ENCODE data around the gene FKBP2. TPM values are rescaled to one million over a fixed set of nuclear protein-coding genes. Genes with fewer than 3 reads are reported as not detected.

Gene FKBP2
- total and polyA plus RNA-seq, 2 of the 13 experiments (the other 11 are each of a cell fraction or from before 2014, with no cell fraction given): 30.1 to 53.3 TPM

DNA sequence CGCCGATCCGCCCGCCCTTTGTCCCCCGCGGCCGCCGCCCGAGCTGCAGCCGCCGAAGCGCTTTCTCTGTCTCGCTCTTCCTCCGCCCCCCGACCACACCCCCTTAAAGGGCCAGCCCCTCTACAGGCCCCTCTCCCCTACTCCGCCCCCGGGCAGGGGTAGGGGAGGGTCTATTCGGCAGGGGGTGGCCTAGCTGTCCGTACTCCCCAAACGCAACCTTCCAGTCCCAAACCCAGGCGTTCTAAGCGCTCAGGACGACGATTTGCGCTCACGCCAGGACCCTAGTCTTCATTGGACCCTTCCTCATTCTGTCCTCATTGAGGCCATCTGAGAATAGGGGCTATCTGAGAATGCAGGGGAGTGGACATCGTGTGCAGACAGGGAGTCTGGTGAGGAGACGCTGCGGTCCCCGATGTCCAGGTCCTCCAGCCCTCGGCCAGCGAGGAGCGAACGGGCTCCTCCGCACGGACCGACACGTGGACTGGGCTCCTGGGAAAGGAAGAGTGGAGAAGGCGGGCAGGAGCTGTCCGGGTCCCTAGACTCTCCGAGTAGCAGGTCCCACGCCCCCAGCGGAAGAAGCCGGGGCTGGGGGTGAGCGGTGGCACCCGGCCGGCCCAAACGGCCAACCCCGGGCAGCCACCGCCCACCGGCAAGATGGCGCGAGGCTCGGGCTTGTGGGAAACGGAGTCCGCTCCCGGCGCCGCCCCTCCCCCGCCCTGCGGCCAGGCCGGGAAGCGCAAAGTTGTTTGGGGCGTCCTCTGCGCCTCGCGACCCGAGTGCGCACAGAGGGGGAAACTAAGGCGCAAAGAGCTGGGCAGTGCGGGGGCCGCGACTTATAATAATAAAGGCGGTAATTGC lies 6.2 kb downstream of the FKBP2 start, which contains the start of gene PPP1R14B (continued):
- TF ChIP-seq, protein P1, sequence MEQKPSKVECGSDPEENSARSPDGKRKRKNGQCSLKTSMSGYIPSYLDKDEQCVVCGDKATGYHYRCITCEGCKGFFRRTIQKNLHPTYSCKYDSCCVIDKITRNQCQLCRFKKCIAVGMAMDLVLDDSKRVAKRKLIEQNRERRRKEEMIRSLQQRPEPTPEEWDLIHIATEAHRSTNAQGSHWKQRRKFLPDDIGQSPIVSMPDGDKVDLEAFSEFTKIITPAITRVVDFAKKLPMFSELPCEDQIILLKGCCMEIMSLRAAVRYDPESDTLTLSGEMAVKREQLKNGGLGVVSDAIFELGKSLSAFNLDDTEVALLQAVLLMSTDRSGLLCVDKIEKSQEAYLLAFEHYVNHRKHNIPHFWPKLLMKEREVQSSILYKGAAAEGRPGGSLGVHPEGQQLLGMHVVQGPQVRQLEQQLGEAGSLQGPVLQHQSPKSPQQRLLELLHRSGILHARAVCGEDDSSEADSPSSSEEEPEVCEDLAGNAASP (CRISPR knock-in tag; IDR thresholded peaks at IDR 0.05; ENCODE audit: borderline replicate concordance): no peak
- TF ChIP-seq, protein P2, sequence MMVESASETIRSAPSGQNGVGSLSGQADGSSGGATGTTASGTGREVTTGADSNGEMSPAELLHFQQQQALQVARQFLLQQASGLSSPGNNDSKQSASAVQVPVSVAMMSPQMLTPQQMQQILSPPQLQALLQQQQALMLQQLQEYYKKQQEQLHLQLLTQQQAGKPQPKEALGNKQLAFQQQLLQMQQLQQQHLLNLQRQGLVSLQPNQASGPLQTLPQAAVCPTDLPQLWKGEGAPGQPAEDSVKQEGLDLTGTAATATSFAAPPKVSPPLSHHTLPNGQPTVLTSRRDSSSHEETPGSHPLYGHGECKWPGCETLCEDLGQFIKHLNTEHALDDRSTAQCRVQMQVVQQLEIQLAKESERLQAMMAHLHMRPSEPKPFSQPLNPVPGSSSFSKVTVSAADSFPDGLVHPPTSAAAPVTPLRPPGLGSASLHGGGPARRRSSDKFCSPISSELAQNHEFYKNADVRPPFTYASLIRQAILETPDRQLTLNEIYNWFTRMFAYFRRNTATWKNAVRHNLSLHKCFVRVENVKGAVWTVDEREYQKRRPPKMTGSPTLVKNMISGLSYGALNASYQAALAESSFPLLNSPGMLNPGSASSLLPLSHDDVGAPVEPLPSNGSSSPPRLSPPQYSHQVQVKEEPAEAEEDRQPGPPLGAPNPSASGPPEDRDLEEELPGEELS (CRISPR knock-in tag; IDR thresholded peaks at IDR 0.05): no peak
- TF ChIP-seq BHLHE40 (IDR thresholded peaks at IDR 0.05; ENCODE audit: low read length) (no peak), GTF3A (CRISPR knock-in tag; conservative IDR thresholded peaks at IDR 0.05) (no peak), STAT5B (CRISPR knock-in tag; IDR thresholded peaks at IDR 0.05) (no peak), HNRNPK (IDR thresholded peaks at IDR 0.05; ENCODE audit: low read depth, low read length, poor library complexity, severe bottlenecking) (peak; percentile 24), KLF16 (CRISPR knock-in tag; IDR thresholded peaks at IDR 0.05) (peak in 1 of 2 experiments; percentile 54; a peak in 2 of 4 replicates), ZNF205 (CRISPR knock-in tag; IDR thresholded peaks at IDR 0.05) (no peak), SKI (IDR thresholded peaks at IDR 0.05; ENCODE audit: partially characterized antibody) (no peak), CAMTA2 (CRISPR knock-in tag; IDR thresholded peaks at IDR 0.05; ENCODE audit: borderline replicate concordance) (no peak), TAF15 (IDR thresholded peaks at IDR 0.05; ENCODE audit: low read depth, low read length, poor library complexity, severe bottlenecking) (no peak), FOXA3 (CRISPR knock-in tag; IDR thresholded peaks at IDR 0.05) (no peak), GATAD2A (CRISPR knock-in tag; IDR thresholded peaks at IDR 0.05) (peak; percentile 17; the same call in 1 of the 2 replicates), HDAC1 (CRISPR knock-in tag; IDR thresholded peaks at IDR 0.05) (peak; percentile 56; the same call in 1 of the 2 replicates), U2AF2 (IDR thresholded peaks at IDR 0.05; ENCODE audit: low read depth, low read length) (no peak), SSRP1 (CRISPR knock-in tag; IDR thresholded peaks at IDR 0.05) (peak; percentile 85; the same call in 1 of the 2 replicates), KMT2A (CRISPR knock-in tag; IDR thresholded peaks at IDR 0.05) (no peak), AGO2 (optimal IDR thresholded peaks at IDR 0.05; ENCODE audit: low read depth, low read length) (peak; percentile 77), ZNF879 (CRISPR knock-in tag; IDR thresholded peaks at IDR 0.05) (no peak), ZNF382 (CRISPR knock-in tag; IDR thresholded peaks at IDR 0.05; ENCODE audit: borderline replicate concordance) (no peak)
- TF ChIP-seq, protein P3, sequence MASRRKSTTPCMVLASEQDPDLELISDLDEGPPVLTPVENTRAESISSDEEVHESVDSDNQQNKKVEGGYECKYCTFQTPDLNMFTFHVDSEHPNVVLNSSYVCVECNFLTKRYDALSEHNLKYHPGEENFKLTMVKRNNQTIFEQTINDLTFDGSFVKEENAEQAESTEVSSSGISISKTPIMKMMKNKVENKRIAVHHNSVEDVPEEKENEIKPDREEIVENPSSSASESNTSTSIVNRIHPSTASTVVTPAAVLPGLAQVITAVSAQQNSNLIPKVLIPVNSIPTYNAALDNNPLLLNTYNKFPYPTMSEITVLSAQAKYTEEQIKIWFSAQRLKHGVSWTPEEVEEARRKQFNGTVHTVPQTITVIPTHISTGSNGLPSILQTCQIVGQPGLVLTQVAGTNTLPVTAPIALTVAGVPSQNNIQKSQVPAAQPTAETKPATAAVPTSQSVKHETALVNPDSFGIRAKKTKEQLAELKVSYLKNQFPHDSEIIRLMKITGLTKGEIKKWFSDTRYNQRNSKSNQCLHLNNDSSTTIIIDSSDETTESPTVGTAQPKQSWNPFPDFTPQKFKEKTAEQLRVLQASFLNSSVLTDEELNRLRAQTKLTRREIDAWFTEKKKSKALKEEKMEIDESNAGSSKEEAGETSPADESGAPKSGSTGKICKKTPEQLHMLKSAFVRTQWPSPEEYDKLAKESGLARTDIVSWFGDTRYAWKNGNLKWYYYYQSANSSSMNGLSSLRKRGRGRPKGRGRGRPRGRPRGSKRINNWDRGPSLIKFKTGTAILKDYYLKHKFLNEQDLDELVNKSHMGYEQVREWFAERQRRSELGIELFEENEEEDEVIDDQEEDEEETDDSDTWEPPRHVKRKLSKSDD (CRISPR knock-in tag; IDR thresholded peaks at IDR 0.05; ENCODE audit: low read depth): no peak
- TF ChIP-seq, protein P4, sequence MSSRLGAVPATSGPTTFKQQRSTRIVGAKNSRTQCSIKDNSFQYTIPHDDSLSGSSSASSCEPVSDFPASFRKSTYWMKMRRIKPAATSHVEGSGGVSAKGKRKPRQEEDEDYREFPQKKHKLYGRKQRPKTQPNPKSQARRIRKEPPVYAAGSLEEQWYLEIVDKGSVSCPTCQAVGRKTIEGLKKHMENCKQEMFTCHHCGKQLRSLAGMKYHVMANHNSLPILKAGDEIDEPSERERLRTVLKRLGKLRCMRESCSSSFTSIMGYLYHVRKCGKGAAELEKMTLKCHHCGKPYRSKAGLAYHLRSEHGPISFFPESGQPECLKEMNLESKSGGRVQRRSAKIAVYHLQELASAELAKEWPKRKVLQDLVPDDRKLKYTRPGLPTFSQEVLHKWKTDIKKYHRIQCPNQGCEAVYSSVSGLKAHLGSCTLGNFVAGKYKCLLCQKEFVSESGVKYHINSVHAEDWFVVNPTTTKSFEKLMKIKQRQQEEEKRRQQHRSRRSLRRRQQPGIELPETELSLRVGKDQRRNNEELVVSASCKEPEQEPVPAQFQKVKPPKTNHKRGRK (CRISPR knock-in tag; IDR thresholded peaks at IDR 0.05): no peak

Measured in HepG2 (cell line).